Measurements from ENCODE around the gene CDH24. TPM values are rescaled to one million over a fixed set of nuclear protein-coding genes. Genes with fewer than 3 reads are reported as not detected.
A peak's percentile ranks its signal among the peaks of the same experiment; 100 is the strongest.

The CDH24 gene
- total and polyA plus RNA-seq, 9 of the 15 experiments (the other 6 are each of a cell fraction or from before 2014, with no cell fraction given): 0.04 to 16.2 (median 4.9) TPM

DNA sequence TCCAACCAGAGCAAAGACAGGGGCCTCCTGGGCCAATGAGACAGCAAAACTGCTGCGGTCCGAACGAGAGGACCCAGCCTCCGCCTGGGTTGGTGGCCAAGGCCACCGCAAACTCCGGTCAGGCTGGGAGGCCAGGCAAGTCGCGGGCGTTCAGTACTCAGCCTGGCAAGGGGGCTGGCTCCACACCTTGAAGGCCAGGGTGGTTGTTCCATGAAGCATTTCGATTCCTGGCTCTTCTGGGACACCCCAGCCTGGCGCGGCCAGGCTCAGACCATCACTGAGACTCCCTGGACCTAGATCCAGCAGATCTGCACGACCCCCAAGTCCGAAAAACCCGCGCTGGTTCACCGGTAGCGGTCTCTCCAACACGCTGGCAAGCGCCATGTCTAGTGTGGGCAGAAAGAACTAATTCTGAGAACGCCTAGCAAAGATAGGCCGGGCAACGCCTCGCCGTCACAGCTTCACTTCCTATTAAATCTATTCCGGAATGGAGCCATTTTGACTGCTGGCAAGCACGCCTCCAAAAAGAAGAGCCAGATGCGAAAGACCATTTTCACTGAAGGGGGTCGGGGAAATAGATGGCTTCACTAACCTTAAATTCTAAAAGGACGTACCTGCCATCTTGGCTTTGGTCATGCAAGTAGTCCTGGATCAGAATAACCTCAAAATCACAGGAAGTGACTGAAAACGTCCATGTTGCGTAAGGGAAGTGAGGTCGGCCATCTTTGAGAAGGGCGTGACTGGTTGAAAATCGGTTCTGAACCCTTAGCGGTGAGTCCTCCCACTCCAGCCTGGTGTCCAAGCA, 22.6 kb downstream of the CDH24 start, which contains the start of gene PSMB5 (continued):
- TF ChIP-seq, protein P1, sequence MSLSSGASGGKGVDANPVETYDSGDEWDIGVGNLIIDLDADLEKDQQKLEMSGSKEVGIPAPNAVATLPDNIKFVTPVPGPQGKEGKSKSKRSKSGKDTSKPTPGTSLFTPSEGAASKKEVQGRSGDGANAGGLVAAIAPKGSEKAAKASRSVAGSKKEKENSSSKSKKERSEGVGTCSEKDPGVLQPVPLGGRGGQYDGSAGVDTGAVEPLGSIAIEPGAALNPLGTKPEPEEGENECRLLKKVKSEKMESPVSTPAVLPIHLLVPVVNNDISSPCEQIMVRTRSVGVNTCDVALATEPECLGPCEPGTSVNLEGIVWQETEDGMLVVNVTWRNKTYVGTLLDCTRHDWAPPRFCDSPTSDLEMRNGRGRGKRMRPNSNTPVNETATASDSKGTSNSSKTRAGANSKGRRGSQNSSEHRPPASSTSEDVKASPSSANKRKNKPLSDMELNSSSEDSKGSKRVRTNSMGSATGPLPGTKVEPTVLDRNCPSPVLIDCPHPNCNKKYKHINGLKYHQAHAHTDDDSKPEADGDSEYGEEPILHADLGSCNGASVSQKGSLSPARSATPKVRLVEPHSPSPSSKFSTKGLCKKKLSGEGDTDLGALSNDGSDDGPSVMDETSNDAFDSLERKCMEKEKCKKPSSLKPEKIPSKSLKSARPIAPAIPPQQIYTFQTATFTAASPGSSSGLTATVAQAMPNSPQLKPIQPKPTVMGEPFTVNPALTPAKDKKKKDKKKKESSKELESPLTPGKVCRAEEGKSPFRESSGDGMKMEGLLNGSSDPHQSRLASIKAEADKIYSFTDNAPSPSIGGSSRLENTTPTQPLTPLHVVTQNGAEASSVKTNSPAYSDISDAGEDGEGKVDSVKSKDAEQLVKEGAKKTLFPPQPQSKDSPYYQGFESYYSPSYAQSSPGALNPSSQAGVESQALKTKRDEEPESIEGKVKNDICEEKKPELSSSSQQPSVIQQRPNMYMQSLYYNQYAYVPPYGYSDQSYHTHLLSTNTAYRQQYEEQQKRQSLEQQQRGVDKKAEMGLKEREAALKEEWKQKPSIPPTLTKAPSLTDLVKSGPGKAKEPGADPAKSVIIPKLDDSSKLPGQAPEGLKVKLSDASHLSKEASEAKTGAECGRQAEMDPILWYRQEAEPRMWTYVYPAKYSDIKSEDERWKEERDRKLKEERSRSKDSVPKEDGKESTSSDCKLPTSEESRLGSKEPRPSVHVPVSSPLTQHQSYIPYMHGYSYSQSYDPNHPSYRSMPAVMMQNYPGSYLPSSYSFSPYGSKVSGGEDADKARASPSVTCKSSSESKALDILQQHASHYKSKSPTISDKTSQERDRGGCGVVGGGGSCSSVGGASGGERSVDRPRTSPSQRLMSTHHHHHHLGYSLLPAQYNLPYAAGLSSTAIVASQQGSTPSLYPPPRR (CRISPR knock-in tag; IDR thresholded peaks at IDR 0.05; ENCODE audit: borderline replicate concordance): no peak
- TF ChIP-seq HNRNPK (IDR thresholded peaks at IDR 0.05; ENCODE audit: low read depth, low read length, poor library complexity, severe bottlenecking): no peak
- no peak for TF ChIP-seq NR2C2 (CRISPR knock-in tag; IDR thresholded peaks at IDR 0.05)
- TF ChIP-seq NR2C2 (tag; IDR thresholded peaks at IDR 0.05): peak; percentile 97
- TF ChIP-seq PTBP1 (IDR thresholded peaks at IDR 0.05; ENCODE audit: low read depth, low read length): no peak
- TF ChIP-seq ZNF124 (CRISPR knock-in tag; IDR thresholded peaks at IDR 0.05): no peak
- TF ChIP-seq TAL1 (IDR thresholded peaks at IDR 0.05): no peak
- TF ChIP-seq KAT7 (CRISPR knock-in tag; IDR thresholded peaks at IDR 0.05; ENCODE audit: borderline replicate concordance): no peak
- TF ChIP-seq, protein P2, sequence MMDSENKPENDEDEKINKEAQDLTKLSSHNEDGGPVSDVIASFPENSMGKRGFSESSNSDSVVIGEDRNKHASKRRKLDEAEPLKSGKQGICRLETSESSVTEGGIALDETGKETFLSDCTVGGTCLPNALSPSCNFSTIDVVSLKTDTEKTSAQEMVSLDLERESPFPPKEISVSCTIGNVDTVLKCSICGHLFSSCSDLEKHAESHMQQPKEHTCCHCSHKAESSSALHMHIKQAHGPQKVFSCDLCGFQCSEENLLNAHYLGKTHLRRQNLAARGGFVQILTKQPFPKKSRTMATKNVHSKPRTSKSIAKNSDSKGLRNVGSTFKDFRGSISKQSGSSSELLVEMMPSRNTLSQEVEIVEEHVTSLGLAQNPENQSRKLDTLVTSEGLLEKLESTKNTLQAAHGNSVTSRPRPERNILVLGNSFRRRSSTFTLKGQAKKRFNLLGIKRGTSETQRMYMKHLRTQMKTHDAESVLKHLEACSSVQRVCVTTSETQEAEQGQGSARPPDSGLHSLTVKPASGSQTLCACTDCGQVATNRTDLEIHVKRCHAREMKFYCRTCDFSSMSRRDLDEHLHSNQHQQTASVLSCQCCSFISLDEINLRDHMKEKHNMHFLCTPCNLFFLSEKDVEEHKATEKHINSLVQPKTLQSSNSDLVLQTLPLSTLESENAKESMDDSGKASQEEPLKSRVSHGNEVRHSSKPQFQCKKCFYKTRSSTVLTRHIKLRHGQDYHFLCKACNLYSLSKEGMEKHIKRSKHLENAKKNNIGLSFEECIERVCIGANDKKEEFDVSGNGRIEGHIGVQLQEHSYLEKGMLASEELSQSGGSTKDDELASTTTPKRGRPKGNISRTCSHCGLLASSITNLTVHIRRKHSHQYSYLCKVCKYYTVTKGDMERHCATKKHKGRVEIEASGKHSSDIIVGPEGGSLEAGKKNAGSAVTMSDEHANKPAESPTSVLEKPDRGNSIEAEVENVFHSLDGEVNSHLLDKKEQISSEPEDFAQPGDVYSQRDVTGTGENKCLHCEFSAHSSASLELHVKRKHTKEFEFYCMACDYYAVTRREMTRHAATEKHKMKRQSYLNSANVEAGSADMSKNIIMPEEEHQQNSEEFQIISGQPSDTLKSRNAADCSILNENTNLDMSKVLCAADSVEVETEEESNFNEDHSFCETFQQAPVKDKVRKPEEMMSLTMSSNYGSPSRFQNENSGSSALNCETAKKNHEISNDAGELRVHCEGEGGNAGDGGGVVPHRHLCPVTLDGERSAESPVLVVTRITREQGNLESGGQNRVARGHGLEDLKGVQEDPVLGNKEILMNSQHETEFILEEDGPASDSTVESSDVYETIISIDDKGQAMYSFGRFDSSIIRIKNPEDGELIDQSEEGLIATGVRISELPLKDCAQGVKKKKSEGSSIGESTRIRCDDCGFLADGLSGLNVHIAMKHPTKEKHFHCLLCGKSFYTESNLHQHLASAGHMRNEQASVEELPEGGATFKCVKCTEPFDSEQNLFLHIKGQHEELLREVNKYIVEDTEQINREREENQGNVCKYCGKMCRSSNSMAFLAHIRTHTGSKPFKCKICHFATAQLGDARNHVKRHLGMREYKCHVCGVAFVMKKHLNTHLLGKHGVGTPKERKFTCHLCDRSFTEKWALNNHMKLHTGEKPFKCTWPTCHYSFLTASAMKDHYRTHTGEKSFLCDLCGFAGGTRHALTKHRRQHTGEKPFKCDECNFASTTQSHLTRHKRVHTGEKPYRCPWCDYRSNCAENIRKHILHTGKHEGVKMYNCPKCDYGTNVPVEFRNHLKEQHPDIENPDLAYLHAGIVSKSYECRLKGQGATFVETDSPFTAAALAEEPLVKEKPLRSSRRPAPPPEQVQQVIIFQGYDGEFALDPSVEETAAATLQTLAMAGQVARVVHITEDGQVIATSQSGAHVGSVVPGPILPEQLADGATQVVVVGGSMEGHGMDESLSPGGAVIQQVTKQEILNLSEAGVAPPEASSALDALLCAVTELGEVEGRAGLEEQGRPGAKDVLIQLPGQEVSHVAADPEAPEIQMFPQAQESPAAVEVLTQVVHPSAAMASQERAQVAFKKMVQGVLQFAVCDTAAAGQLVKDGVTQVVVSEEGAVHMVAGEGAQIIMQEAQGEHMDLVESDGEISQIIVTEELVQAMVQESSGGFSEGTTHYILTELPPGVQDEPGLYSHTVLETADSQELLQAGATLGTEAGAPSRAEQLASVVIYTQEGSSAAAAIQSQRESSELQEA (IDR thresholded peaks at IDR 0.05; ENCODE audit: low read depth): peak; percentile 91
- no peak for TF ChIP-seq PCBP2 (IDR thresholded peaks at IDR 0.05; ENCODE audit: low read depth, low read length, poor library complexity, severe bottlenecking)
- TF ChIP-seq, protein P3, sequence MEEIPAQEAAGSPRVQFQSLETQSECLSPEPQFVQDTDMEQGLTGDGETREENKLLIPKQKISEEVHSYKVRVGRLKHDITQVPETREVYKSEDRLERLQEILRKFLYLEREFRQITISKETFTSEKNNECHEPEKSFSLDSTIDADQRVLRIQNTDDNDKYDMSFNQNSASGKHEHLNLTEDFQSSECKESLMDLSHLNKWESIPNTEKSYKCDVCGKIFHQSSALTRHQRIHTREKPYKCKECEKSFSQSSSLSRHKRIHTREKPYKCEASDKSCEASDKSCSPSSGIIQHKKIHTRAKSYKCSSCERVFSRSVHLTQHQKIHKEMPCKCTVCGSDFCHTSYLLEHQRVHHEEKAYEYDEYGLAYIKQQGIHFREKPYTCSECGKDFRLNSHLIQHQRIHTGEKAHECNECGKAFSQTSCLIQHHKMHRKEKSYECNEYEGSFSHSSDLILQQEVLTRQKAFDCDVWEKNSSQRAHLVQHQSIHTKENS (CRISPR knock-in tag; IDR thresholded peaks at IDR 0.05): no peak
- TF ChIP-seq ZNF707 (CRISPR knock-in tag; conservative IDR thresholded peaks at IDR 0.05): no peak
